ENCODE data around the gene TP53I13. TPM values are rescaled to one million over a fixed set of nuclear protein-coding genes. Genes with fewer than 3 reads are reported as not detected.

Gene TP53I13
- total and polyA plus RNA-seq, 2 of the 13 experiments (the other 11 are each of a cell fraction or from before 2014, with no cell fraction given), result 16.9 to 25.7 TPM

- TF ChIP-seq ZNF782 (CRISPR knock-in tag; IDR thresholded peaks at IDR 0.05; ENCODE audit: borderline replicate concordance) (no peak), THRA (CRISPR knock-in tag; IDR thresholded peaks at IDR 0.05; ENCODE audit: borderline replicate concordance) (no peak), ZNF124 (CRISPR knock-in tag; IDR thresholded peaks at IDR 0.05) (0 out of 2 replicates have a peak, but pooled peaks have one; percentile 43), ZNF232 (CRISPR knock-in tag; IDR thresholded peaks at IDR 0.05; ENCODE audit: borderline replicate concordance) (no peak), KDM4B (CRISPR knock-in tag; IDR thresholded peaks at IDR 0.05) (no peak), ZBTB14 (CRISPR knock-in tag; IDR thresholded peaks at IDR 0.05) (no peak), NR3C1 (CRISPR knock-in tag; IDR thresholded peaks at IDR 0.05) (no peak), ZNF790 (CRISPR knock-in tag; IDR thresholded peaks at IDR 0.05; ENCODE audit: borderline replicate concordance) (0 out of 2 replicates have a peak, but pooled peaks have one; percentile 69), TERF1 (CRISPR knock-in tag; IDR thresholded peaks at IDR 0.05) (no peak), RNF2 (conservative IDR thresholded peaks at IDR 0.05; ENCODE audit: low read depth) (peak; percentile 53; the same call in 1 of the 2 replicates), THYN1 (CRISPR knock-in tag; IDR thresholded peaks at IDR 0.05; ENCODE audit: borderline replicate concordance, low read depth) (no peak), ZNF230 (CRISPR knock-in tag; IDR thresholded peaks at IDR 0.05) (no peak), ZNF768 (CRISPR knock-in tag; IDR thresholded peaks at IDR 0.05) (no peak), GLI4 (CRISPR knock-in tag; IDR thresholded peaks at IDR 0.05; ENCODE audit: borderline replicate concordance) (no peak), ZNF12 (CRISPR knock-in tag; IDR thresholded peaks at IDR 0.05) (no peak), PCBP1 (IDR thresholded peaks at IDR 0.05; ENCODE audit: borderline replicate concordance, low read depth, low read length) (no peak), LCORL (IDR thresholded peaks at IDR 0.05) (no peak), LCORL (CRISPR knock-in tag; IDR thresholded peaks at IDR 0.05) (peak; percentile 25; the same call in 1 of the 2 replicates), KLF13 (CRISPR knock-in tag; IDR thresholded peaks at IDR 0.05) (no peak), PITX1 (CRISPR knock-in tag; IDR thresholded peaks at IDR 0.05) (no peak), NFE2L2 (IDR thresholded peaks at IDR 0.05; ENCODE audit: low read length) (no peak), IRF1 (CRISPR knock-in tag; IDR thresholded peaks at IDR 0.05; ENCODE audit: low read depth) (no peak), ZBTB25 (CRISPR knock-in tag; IDR thresholded peaks at IDR 0.05) (no peak; the same call in 1 of the 2 replicates), HDAC6 (IDR thresholded peaks at IDR 0.05; ENCODE audit: low read depth, low read length) (no peak)
Measured at GRCh38 chr17:29591146-29591736, 22.7 kb downstream of the TP53I13 start (continued).

All from HepG2 (cell line).